Kidney (tissue), 14 donors: ENCODE measurements around the gene MUC20. TPM values are rescaled to one million over a fixed set of nuclear protein-coding genes. Genes with fewer than 3 reads are reported as not detected.
"Not testable (repeated sequence)": the region's sequence is repeated elsewhere in the genome, so short reads cannot be mapped to it uniquely, and the experiment has no call there.

ENCODE experiments used
- DNase-seq, 5 donors: peaks; one replicate each; pipeline ENCODE4 v3.0.0-alpha.2; 2013 to 2020
- FAIRE-seq: peaks from 2 replicates; lab custom pipeline; 2012; peaks lifted over from hg19 to GRCh38; lab: Jason Lieb, UNC
- H3K27ac ChIP-seq, 2 donors: one replicate each; pipeline ENCODE4 v1.7.0; 2013; ENCODE audit warnings: low read depth in 2 of 2, low read length in 2 of 2, inconsistent platforms in 1 of 2
- H3K27me3 ChIP-seq: one replicate; pipeline ENCODE4 v1.7.1; 2013; ENCODE audit warnings: low read length, inconsistent platforms; ENCODE audit not compliant: control insufficient read depth, insufficient read depth
- H3K36me3 ChIP-seq, 3 donors: one replicate each; pipeline versions ENCODE4 v1.7.0 to v1.7.1; 2013; ENCODE audit warnings: low read length in 3 of 3, control low read depth in 1 of 3, inconsistent platforms in 1 of 3; ENCODE audit not compliant: insufficient read depth in 3 of 3, control insufficient read depth in 2 of 3
- H3K4me1 ChIP-seq, 3 donors: one replicate each; pipeline versions ENCODE4 v1.7.0 to v1.7.1; 2013; ENCODE audit warnings: low read length in 3 of 3, inconsistent platforms in 1 of 3, low read depth in 1 of 3; ENCODE audit not compliant: control insufficient read depth in 2 of 3, insufficient read depth in 2 of 3
- H3K4me3 ChIP-seq, 3 donors: one replicate each; pipeline versions ENCODE4 v1.7.0 to v1.8.1; 2013; ENCODE audit warnings: low read length in 3 of 3, control low read depth in 1 of 3, inconsistent platforms in 1 of 3
- H3K9ac ChIP-seq, 3 donors: one replicate each; pipeline versions ENCODE4 v1.7.0 to v1.7.1; 2013; ENCODE audit warnings: low read length in 3 of 3, control low read depth in 1 of 3, inconsistent platforms in 1 of 3
- H3K9me3 ChIP-seq, 3 donors: one replicate each; pipeline versions ENCODE4 v1.7.0 to v1.7.1; 2013; ENCODE audit warnings: low read length in 3 of 3, control low read depth in 1 of 3, inconsistent platforms in 1 of 3; ENCODE audit not compliant: control insufficient read depth in 2 of 3, insufficient read depth in 1 of 3
- intact Hi-C: fragments of 100-400 bp; cut with DNase I; formaldehyde crosslinking; loops from one replicate; pipeline ENCODE4 v1.11.1; 2022
- polyA plus RNA-seq: library from polyadenylated mRNA; stranded (reverse); fragments of 350-450 nt; fragmentation: Illumina TruSeq; extraction: RNeasy Lipid Tissue Mini Kit (QIAGEN cat#74804); gene quantifications from one replicate; pipeline ENCODE4 v1.2.3, GENCODE V29; 2014; ENCODE audit warnings: low read depth, low replicate concordance; ENCODE audit not compliant: insufficient read depth
- total RNA-seq: library from RNA; stranded (reverse); fragmentation: NEBNext Ultra II Directional; extraction: Animal tissue kit (Norgen Biotek cat#: 25700); gene quantifications from one replicate; pipeline ENCODE4 v1.2.1, GENCODE V29; 2021
- TF ChIP-seq, protein P1 (sequence below): IDR thresholded peaks from 3 replicates; pipeline ENCODE4 v1.5.1; 2012; ENCODE audit warnings: mild to moderate bottlenecking, moderate library complexity, borderline replicate concordance; ENCODE audit not compliant: insufficient read depth; ENCODE audit errors: extremely low read depth
- donor health status: control.
- donor health status: control.
- donor health status: control.
- donor health status: control.
- donor health status: control.
- donor health status: DM: yes; HTN: yes; CAD: no.
- donor health status: Normal renal cell carcinoma (clear cell type).

MUC20 gene
- total and polyA plus RNA-seq, 2 donors from 2014 or later, result 42.6 to 53.3 TPM

- H3K27me3 ChIP-seq, H3K4me1 ChIP-seq, H3K9ac ChIP-seq, H3K4me3 ChIP-seq, FAIRE-seq, intact Hi-C loops, H3K9me3 ChIP-seq: not testable (repeated sequence)
- H3K36me3 ChIP-seq, result peaks cover 0 to 35% (median 10%) of the 10 kb centered on the region in 3 donors
- DNase-seq, result peak in 1 of 5 donors; percentile 78
- H3K27ac ChIP-seq, result peak overlapping the region in 1 of 2 donors; percentile 76
Observed at GRCh38 chr3:195689184-195690070, 31.4 kb upstream of the MUC20 start.

DNA sequence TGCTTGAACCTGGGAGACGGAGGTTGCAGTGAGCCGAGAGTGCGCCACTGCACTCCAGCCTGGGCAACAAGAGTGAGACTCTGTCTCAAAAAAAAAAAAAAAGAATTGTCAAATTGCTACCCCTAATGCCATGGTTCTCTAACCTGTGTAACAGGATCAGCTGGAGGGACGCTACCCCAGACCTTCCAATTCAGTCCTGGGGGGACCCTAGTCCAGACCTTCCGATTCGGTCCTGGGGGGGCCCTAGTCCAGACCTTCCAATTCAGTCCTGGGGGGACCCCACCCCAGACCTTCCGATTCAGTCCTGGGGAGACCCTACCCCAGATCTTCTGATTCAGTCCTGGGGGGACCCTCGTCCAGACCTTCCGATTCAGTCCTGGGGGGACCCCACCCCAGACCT, 29.8 kb upstream of the MUC20 start:
- H3K9me3 ChIP-seq, result no peaks in the 10 kb centered on the region
- DNase-seq, result no peak
- no peaks in the 10 kb centered on the region for H3K27me3 ChIP-seq
- peaks cover 0 to 5% (median 0%) of the 10 kb centered on the region in 3 donors for H3K4me1 ChIP-seq
- H3K9ac ChIP-seq, result no peak overlapping the region
- no peak overlapping the region for H3K27ac ChIP-seq
- FAIRE-seq, result no peak
- intact Hi-C loops, result no loop called here
- TF ChIP-seq, protein P1, sequence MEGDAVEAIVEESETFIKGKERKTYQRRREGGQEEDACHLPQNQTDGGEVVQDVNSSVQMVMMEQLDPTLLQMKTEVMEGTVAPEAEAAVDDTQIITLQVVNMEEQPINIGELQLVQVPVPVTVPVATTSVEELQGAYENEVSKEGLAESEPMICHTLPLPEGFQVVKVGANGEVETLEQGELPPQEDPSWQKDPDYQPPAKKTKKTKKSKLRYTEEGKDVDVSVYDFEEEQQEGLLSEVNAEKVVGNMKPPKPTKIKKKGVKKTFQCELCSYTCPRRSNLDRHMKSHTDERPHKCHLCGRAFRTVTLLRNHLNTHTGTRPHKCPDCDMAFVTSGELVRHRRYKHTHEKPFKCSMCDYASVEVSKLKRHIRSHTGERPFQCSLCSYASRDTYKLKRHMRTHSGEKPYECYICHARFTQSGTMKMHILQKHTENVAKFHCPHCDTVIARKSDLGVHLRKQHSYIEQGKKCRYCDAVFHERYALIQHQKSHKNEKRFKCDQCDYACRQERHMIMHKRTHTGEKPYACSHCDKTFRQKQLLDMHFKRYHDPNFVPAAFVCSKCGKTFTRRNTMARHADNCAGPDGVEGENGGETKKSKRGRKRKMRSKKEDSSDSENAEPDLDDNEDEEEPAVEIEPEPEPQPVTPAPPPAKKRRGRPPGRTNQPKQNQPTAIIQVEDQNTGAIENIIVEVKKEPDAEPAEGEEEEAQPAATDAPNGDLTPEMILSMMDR, result no peak
- H3K36me3 ChIP-seq, result peaks cover 0 to 43% (median 12%) of the 10 kb centered on the region in 3 donors
- H3K4me3 ChIP-seq, result no peak overlapping the region

GRCh38 chr3:195691596-195692353, 29.0 kb upstream of the MUC20 start:
- H3K27me3 ChIP-seq, H3K9ac ChIP-seq, FAIRE-seq, H3K27ac ChIP-seq, H3K4me3 ChIP-seq, H3K4me1 ChIP-seq, intact Hi-C loops, DNase-seq, H3K9me3 ChIP-seq: not testable (repeated sequence)
- H3K36me3 ChIP-seq, result peaks cover 0 to 38% (median 12%) of the 10 kb centered on the region in 3 donors

GRCh38 chr3:195692354-195692685, 28.5 kb upstream of the MUC20 start:
- peaks cover 0 to 38% (median 12%) of the 10 kb centered on the region in 3 donors for H3K36me3 ChIP-seq
- TF ChIP-seq, protein P1, result no peak
- FAIRE-seq, result no peak
- no peaks in the 10 kb centered on the region for H3K27me3 ChIP-seq
- DNase-seq, result no peak
- H3K4me3 ChIP-seq, result no peak overlapping the region
- intact Hi-C loops, result no loop called here
- H3K4me1 ChIP-seq, result peaks cover 0 to 5% (median 0%) of the 10 kb centered on the region in 3 donors
- H3K9ac ChIP-seq, result no peak overlapping the region
- no peaks in the 10 kb centered on the region for H3K9me3 ChIP-seq
- no peak overlapping the region for H3K27ac ChIP-seq
